HCT116 (cell line): ENCODE data around the gene FOXD1.

Experiments
- CTCF ChIP-seq, 3 experiments: fragments of 200-600 bp in 1 of 3; sonication (generic) in 1 of 3; IDR thresholded peaks in 2 of 3; conservative IDR thresholded peaks in 1 of 3; 2 replicates each; pipeline ENCODE4 v1.5.1; 2012 to 2017; ENCODE audit warnings: low read depth in 2 of 3, low read length in 2 of 3, antibody characterized with exemption in 1 of 3, borderline replicate concordance in 1 of 3, control low read depth in 1 of 3, mild to moderate bottlenecking in 1 of 3, mixed read lengths in 1 of 3, mixed run types in 1 of 3, moderate library complexity in 1 of 3; ENCODE audit not compliant: insufficient read depth in 1 of 3
- POLR2A ChIP-seq: IDR thresholded peaks from 2 replicates; pipeline ENCODE4 v1.7.0; 2011; ENCODE audit warnings: borderline replicate concordance; ENCODE audit not compliant: insufficient read depth, insufficient read length; ENCODE audit errors: extremely low read depth
- POLR2AphosphoS5 ChIP-seq: IDR thresholded peaks from 2 replicates; pipeline ENCODE4 v1.6.1; 2011; ENCODE audit warnings: mild to moderate bottlenecking, low read depth, low read length, moderate library complexity
- YY1 ChIP-seq: IDR thresholded peaks from 2 replicates; pipeline ENCODE4 v1.6.1; 2011; ENCODE audit warnings: low read length, low read depth, moderate library complexity, mild to moderate bottlenecking; ENCODE audit not compliant: insufficient replicate concordance; ENCODE audit errors: extremely low read depth

DNA sequence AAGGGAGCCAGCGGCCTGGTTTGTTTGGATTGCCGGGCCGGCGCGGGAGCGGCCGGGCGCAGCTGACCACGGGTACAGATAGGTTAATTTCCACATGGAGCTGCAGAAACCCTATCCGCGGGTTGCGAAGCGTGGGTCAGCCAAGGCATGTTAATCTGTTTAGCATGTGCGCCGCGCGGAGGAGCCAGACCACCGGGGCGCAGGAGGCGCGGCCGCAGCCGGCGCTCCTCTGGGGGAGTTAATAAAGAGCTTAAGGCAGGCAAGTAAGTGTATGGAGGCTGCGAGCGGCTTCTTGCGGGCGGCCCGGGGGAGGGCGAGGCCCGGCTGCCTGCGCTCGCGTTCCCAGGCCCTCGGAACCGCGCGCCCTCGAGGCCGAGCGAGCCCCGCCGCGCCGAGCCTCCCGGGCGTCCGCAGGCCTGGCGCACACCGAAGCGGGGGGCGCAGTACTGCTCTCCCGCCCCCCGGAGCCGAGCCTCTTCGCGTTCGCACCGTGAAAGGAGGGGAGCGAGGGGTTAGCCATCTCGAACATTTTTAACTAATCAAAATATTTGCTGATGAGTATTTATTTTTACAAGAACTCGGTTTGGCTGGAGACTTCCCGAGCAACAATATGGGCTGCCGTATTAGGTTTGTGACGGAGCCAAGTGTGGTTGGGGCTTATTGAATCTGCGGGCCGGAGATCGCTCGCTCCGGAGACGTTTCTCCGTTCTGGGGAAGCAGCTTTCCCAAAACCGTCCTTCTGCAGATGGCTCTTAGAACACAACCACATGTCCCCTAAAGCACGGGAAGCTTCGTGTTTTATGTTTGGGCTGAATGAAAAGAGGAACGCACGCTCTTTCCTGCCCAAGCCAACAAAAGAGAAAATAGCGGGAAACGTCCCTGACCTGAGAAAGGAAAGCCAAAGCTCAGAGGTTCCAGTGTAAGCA, 28.8 kb downstream of the FOXD1 start:
- TF ChIP-seq CTCF (IDR thresholded peaks at IDR 0.05 in 2 of 3, conservative IDR thresholded peaks at IDR 0.05 in 1 of 3; ENCODE audit: borderline replicate concordance in 1 of 3, insufficient read depth in 1 of 3, low read depth in 2 of 3, low read length in 2 of 3) = no peak
- TF ChIP-seq YY1 = no peak
- TF ChIP-seq POLR2A = no peak
- no peak for TF ChIP-seq POLR2AphosphoS5
